Activated CD4-positive, alpha-beta T cell treated with anti-CD3 and anti-CD28 coated beads, Interleukin-2, amount 10 ng/mL, durations not matched to agents 24 days and 14 days (primary cell): Measurements from ENCODE around the gene ANO9. TPM values are rescaled to one million over a fixed set of nuclear protein-coding genes. Genes with fewer than 3 reads are reported as not detected.

Source experiments
- DNase-seq: peaks from one replicate; pipeline ENCODE4 v3.0.0; 2022
- H3K27ac Mint-ChIP-seq: one replicate; pipeline ENCODE4 v1.8.0; 2022; ENCODE audit warnings: mild to moderate bottlenecking, mixed read lengths
- H3K27me3 Mint-ChIP-seq: one replicate; pipeline ENCODE4 v1.8.0; 2022; ENCODE audit warnings: mixed read lengths
- H3K36me3 Mint-ChIP-seq: one replicate; pipeline ENCODE4 v1.8.0; 2022; ENCODE audit warnings: low read depth, mild to moderate bottlenecking, mixed read lengths
- H3K4me1 Mint-ChIP-seq: one replicate; pipeline ENCODE4 v1.8.0; 2021; ENCODE audit warnings: mixed read lengths
- H3K4me3 Mint-ChIP-seq: one replicate; pipeline ENCODE4 v1.8.0; 2022; ENCODE audit warnings: mild to moderate bottlenecking, moderate library complexity, mixed read lengths
- H3K9me3 Mint-ChIP-seq: one replicate; pipeline ENCODE4 v1.8.0; 2021; ENCODE audit warnings: mixed read lengths
- intact Hi-C: fragments of 100-400 bp; cut with micrococcal nuclease; formaldehyde crosslinking; loops from one replicate; pipeline ENCODE4 v1.15.1; 2023
- total RNA-seq: library from RNA; stranded (reverse); gene quantifications from 2 replicates; pipeline ENCODE4 v1.2.3, GENCODE V29; 2022

ANO9 gene
- 35.4 and 36.9 TPM in 2 replicates for total RNA-seq

- H3K27ac Mint-ChIP-seq: no peak within 1 kb of the TSS
- intact Hi-C loops: no loop called here
- H3K4me1 Mint-ChIP-seq: peaks cover 13% of the 10 kb centered on the region
- DNase-seq: peak; percentile 91
- peaks cover 8% of the 10 kb centered on the region for H3K27me3 Mint-ChIP-seq
- H3K4me3 Mint-ChIP-seq: peak within 1 kb of the TSS; percentile 84
- H3K36me3 Mint-ChIP-seq: no peaks in the 10 kb centered on the region
- H3K9me3 Mint-ChIP-seq: no peaks in the 10 kb centered on the region
Observed at GRCh38 chr11:441418-442274, at the start of gene ANO9. Gene ANO9, minus strand, starts transcription at chr11:442011. Its CDS starts 85 bp downstream, at chr11:441926.

GRCh38 chr11:491358-491757 lies 49.5 kb upstream of the ANO9 start:
- H3K4me1 Mint-ChIP-seq: peaks cover 2% of the 10 kb centered on the region
- H3K27ac Mint-ChIP-seq: no peak overlapping the region
- DNase-seq: no peak
- H3K27me3 Mint-ChIP-seq: no peaks in the 10 kb centered on the region
- no peak overlapping the region for H3K4me3 Mint-ChIP-seq
- intact Hi-C loops: no loop called here
- H3K36me3 Mint-ChIP-seq: peaks cover 17% of the 10 kb centered on the region
- no peaks in the 10 kb centered on the region for H3K9me3 Mint-ChIP-seq

GRCh38 chr11:490930-491260 lies 49.1 kb upstream of the ANO9 start:
- Mint-ChIP-seq H3K27me3 (no peaks in the 10 kb centered on the region), H3K4me3 (no peak overlapping the region), H3K4me1 (peaks cover 2% of the 10 kb centered on the region), H3K27ac (no peak overlapping the region), H3K36me3 (peaks cover 14% of the 10 kb centered on the region), H3K9me3 (no peaks in the 10 kb centered on the region)
- DNase-seq: no peak
- intact Hi-C loops: no loop called here

DNA sequence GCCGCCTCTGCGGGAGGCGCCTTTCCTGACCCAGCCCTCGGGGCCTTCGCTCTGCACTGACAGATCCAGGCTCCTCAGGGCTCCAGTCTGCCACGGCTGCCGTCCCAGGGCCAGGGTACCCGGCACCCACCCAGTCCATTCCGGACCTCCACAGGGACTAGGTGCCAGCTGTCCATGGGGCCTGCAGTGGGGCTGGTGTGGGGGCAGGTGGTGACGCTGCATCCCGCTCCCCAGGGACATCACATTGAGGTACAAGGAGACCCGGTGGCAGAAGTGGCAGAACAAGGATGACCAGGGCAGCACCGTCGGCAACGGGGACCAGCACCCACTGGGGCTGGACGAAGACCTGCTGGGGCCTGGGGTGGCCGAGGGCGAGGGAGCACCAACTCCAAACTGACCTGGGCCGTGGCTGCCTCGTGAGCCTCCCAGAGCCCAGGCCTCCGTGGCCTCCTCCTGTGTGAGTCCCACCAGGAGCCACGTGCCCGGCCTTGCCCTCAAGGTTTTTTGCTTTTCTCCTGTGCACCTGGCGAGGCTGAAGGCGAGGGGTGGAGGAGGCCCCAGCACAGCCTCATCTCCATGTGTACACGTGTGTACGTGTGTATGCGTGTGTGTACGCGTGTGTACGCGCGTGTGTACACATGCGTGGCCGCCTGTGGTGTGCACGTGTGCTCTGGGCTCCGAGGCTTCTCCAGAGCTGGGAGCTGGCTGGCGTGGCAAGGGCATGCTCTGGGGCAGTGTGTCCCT lies 48.5 kb upstream of the ANO9 start:
- no peaks in the 10 kb centered on the region for H3K9me3 Mint-ChIP-seq
- no peak overlapping the region for H3K4me3 Mint-ChIP-seq
- no peak for DNase-seq
- H3K4me1 Mint-ChIP-seq: no peaks in the 10 kb centered on the region
- no peak overlapping the region for H3K27ac Mint-ChIP-seq
- intact Hi-C loops: no loop called here
- H3K36me3 Mint-ChIP-seq: peaks cover 13% of the 10 kb centered on the region
- no peaks in the 10 kb centered on the region for H3K27me3 Mint-ChIP-seq

GRCh38 chr11:489610-490185 lies 47.9 kb upstream of the ANO9 start:
- intact Hi-C loops: no loop called here
- Mint-ChIP-seq H3K27me3 (no peaks in the 10 kb centered on the region), H3K4me3 (no peak overlapping the region), H3K27ac (no peak overlapping the region), H3K36me3 (peaks cover 9% of the 10 kb centered on the region), H3K9me3 (no peaks in the 10 kb centered on the region), H3K4me1 (no peaks in the 10 kb centered on the region)
- no peak for DNase-seq

DNA sequence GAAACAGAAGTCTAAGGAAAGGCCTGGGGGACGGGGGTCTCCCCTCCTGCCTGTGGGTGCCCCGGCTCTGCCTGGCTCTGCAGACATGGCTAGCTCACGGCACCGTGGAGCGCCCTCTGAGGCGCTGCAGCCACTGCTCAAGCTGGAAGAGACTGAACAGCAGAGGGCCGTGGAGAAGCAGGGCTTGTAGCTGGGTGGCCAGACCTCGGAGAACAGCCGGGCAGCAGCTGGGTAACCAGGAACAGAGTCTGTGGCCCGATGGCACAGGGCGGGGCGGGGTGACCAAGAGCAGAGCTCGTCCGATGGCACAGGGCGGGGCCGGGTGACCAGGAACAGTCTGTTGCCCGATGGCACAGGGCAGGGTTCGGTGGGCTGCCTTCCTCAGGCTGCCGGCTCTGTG lies 47.2 kb upstream of the ANO9 start:
- H3K27ac Mint-ChIP-seq: no peak overlapping the region
- no peak for DNase-seq
- peaks cover 7% of the 10 kb centered on the region for H3K36me3 Mint-ChIP-seq
- H3K27me3 Mint-ChIP-seq: no peaks in the 10 kb centered on the region
- no peaks in the 10 kb centered on the region for H3K4me1 Mint-ChIP-seq
- H3K4me3 Mint-ChIP-seq: no peak overlapping the region
- intact Hi-C loops: no loop called here
- no peaks in the 10 kb centered on the region for H3K9me3 Mint-ChIP-seq

DNA sequence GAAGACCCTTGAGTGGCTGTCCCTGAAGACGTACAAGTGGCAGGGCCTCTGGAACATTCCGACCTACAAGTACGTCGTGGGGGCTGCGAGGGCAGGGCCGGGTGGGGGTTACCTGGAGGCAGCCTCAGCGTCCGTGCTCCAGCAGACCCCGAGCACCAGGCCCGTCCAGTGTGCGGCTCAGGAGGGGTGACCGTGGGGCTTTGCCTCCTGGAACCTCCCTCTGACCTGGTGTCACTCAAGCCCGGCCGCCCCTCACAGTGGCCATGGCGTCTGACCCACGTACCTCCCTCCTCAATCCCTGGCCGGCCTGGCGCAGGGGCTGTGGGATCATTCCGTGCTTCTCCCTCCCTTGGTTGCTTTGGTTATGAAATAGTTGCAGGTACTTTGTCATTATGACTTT lies 46.8 kb upstream of the ANO9 start:
- intact Hi-C loops: no loop called here
- Mint-ChIP-seq H3K36me3 (peaks cover 7% of the 10 kb centered on the region), H3K27me3 (no peaks in the 10 kb centered on the region), H3K9me3 (no peaks in the 10 kb centered on the region), H3K4me3 (no peak overlapping the region), H3K4me1 (no peaks in the 10 kb centered on the region), H3K27ac (no peak overlapping the region)
- no peak for DNase-seq

DNA sequence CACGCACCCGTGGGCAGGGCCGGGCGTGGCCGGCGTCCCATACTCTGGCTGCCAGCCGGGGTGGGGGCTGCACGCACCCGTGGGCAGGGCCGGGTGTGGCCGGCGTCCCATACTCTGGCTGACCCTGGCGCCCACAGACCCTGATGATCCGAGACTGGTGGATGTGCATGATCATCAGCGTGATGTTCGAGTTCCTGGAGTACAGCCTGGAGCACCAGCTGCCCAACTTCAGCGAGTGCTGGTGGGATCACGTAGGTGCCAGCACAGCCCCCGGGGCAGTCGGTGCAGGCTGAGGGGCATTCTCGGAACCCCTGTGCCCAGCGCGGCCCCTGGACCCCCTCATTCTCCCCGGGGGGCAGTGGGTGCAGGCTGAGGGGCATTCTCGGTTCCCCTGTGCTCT lies 46.3 kb upstream of the ANO9 start:
- H3K4me1 Mint-ChIP-seq: no peaks in the 10 kb centered on the region
- peaks cover 7% of the 10 kb centered on the region for H3K36me3 Mint-ChIP-seq

GRCh38 chr11:487571-488021 lies 45.8 kb upstream of the ANO9 start:
- no peak for DNase-seq
- H3K27me3 Mint-ChIP-seq: no peaks in the 10 kb centered on the region
- H3K4me3 Mint-ChIP-seq: no peak overlapping the region
- H3K36me3 Mint-ChIP-seq: peaks cover 7% of the 10 kb centered on the region
- no peaks in the 10 kb centered on the region for H3K4me1 Mint-ChIP-seq
- H3K9me3 Mint-ChIP-seq: no peaks in the 10 kb centered on the region
- H3K27ac Mint-ChIP-seq: no peak overlapping the region
- intact Hi-C loops: no loop called here

More for the DNA sequence above, 46.3 kb upstream of the ANO9 start:
- no peak for DNase-seq
- intact Hi-C loops: no loop called here
- Mint-ChIP-seq H3K4me3 (no peak overlapping the region), H3K9me3 (no peaks in the 10 kb centered on the region), H3K27ac (no peak overlapping the region), H3K27me3 (no peaks in the 10 kb centered on the region)

DNA sequence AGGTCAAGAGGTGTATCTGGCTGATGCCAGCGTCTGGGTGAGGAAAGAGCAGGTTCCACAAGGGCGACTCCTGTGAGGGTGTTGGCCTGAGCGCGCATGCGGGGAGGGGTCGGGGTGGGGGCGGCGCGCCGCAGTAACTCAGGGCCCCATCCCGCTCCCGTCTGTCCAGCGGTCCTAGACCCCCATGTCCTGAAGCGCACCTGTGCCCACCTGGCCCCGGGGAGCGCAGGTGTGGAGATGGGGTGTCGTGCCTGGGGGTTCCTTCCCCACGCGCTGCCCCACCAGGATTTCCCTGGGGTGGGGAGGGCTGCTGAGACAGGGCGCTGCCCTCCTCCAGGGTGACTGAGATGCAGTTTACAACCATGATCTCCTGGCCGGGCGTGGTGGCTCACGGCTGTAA lies 44.4 kb upstream of the ANO9 start:
- Mint-ChIP-seq H3K4me1 (no peaks in the 10 kb centered on the region), H3K9me3 (no peaks in the 10 kb centered on the region), H3K4me3 (no peak overlapping the region), H3K36me3 (peaks cover 3% of the 10 kb centered on the region), H3K27me3 (no peaks in the 10 kb centered on the region), H3K27ac (no peak overlapping the region)
- intact Hi-C loops: no loop called here
- no peak for DNase-seq

GRCh38 chr11:484616-485015 lies 42.8 kb upstream of the ANO9 start:
- no peak for DNase-seq
- peaks cover 1% of the 10 kb centered on the region for H3K36me3 Mint-ChIP-seq
- no peaks in the 10 kb centered on the region for H3K4me1 Mint-ChIP-seq
- H3K9me3 Mint-ChIP-seq: no peaks in the 10 kb centered on the region
- H3K4me3 Mint-ChIP-seq: no peak overlapping the region
- no peaks in the 10 kb centered on the region for H3K27me3 Mint-ChIP-seq
- intact Hi-C loops: no loop called here
- H3K27ac Mint-ChIP-seq: no peak overlapping the region

DNA sequence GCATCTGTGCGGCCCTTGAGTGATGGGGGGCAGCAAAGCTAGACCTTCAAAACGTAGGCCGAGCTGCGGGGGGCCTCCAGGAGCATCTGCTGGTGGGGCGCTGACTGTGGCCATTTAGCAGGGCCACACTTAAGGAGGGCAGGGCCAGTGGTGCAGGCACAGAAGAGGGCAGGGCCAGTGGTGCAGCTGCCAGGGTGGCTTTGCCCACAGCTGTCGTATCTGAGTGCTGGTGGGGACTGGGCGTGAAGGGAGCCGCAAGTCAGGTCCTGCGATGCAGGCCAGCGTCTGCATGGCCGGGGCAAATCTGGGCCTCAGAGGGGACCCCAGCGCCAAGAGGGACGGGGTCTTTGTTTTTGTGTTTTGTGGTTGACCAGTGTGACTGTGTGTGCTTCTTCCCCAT lies 37.5 kb upstream of the ANO9 start:
- intact Hi-C loops: no loop called here
- Mint-ChIP-seq H3K9me3 (no peaks in the 10 kb centered on the region), H3K36me3 (no peaks in the 10 kb centered on the region), H3K4me1 (no peaks in the 10 kb centered on the region), H3K4me3 (no peak overlapping the region), H3K27me3 (no peaks in the 10 kb centered on the region), H3K27ac (no peak overlapping the region)
- no peak for DNase-seq

GRCh38 chr11:477052-477715 lies 35.4 kb upstream of the ANO9 start:
- Mint-ChIP-seq H3K27me3 (no peaks in the 10 kb centered on the region), H3K27ac (no peak overlapping the region), H3K36me3 (no peaks in the 10 kb centered on the region), H3K9me3 (no peaks in the 10 kb centered on the region), H3K4me1 (no peaks in the 10 kb centered on the region), H3K4me3 (no peak overlapping the region)
- intact Hi-C loops: no loop called here
- no peak for DNase-seq

- H3K4me1 Mint-ChIP-seq: no peaks in the 10 kb centered on the region
- H3K9me3 Mint-ChIP-seq: no peaks in the 10 kb centered on the region
- intact Hi-C loops: no loop called here
- DNase-seq: no peak
- H3K4me3 Mint-ChIP-seq: no peak overlapping the region
- H3K27ac Mint-ChIP-seq: no peak overlapping the region
- H3K27me3 Mint-ChIP-seq: no peaks in the 10 kb centered on the region
- H3K36me3 Mint-ChIP-seq: no peaks in the 10 kb centered on the region
Observed at GRCh38 chr11:476416-476815, 34.6 kb upstream of the ANO9 start.
